ENCODE measurements around the gene LENG9.
A peak's percentile ranks its signal among the peaks of the same experiment; 100 is the strongest.
"Not testable (repeated sequence)": the region's sequence is repeated elsewhere in the genome, so short reads cannot be mapped to it uniquely, and the experiment has no call there.

The LENG9 gene

GRCh38 chr19:54459282-54460229 lies 4.0 kb downstream of the LENG9 start:
- no peak for DNase-seq (ENCODE audit: low read depth)

GRCh38 chr19:54458648-54459281 lies 4.8 kb downstream of the LENG9 start:
- no peak for DNase-seq (ENCODE audit: low read depth)

- DNase-seq (ENCODE audit: low read depth), result no peak
These were observed 5.6 kb downstream of the LENG9 start for GRCh38 chr19:54457773-54458647.

GRCh38 chr19:54456423-54457373 lies 6.9 kb downstream of the LENG9 start:
- DNase-seq (ENCODE audit: low read depth), result no peak

- no peak for DNase-seq (ENCODE audit: low read depth)
These were observed 7.7 kb downstream of the LENG9 start for GRCh38 chr19:54455786-54456422.

GRCh38 chr19:54454781-54455675 lies 8.6 kb downstream of the LENG9 start:
- no peak for DNase-seq (ENCODE audit: low read depth)

- DNase-seq (ENCODE audit: low read depth), result no peak
These were observed 9.4 kb downstream of the LENG9 start for GRCh38 chr19:54453921-54454780.

GRCh38 chr19:54452626-54453025 lies 11.0 kb downstream of the LENG9 start:
- no peak for DNase-seq (ENCODE audit: low read depth)

GRCh38 chr19:54451997-54452396 lies 11.6 kb downstream of the LENG9 start:
- DNase-seq (ENCODE audit: low read depth), result no peak

- DNase-seq (ENCODE audit: low read depth), result no peak
These were observed 12.2 kb downstream of the LENG9 start for GRCh38 chr19:54451331-54451871.

GRCh38 chr19:54449701-54450069 lies 13.9 kb downstream of the LENG9 start:
- no peak for DNase-seq (ENCODE audit: low read depth)

- peak; percentile 95 for DNase-seq (ENCODE audit: low read depth)
These were observed 14.5 kb downstream of the LENG9 start, which contains the start of gene LENG8 for GRCh38 chr19:54448774-54449700. TSS of gene LENG8 (plus strand) at chr19:54449199. CDS start at chr19:54451345, 2,146 bp downstream.

GRCh38 chr19:54448040-54448773 lies 15.4 kb downstream of the LENG9 start:
- peak; percentile 34 for DNase-seq (ENCODE audit: low read depth)

- not testable (repeated sequence) for DNase-seq (ENCODE audit: low read depth)
These were observed 17.2 kb downstream of the LENG9 start for GRCh38 chr19:54446349-54446748.

GRCh38 chr19:54444737-54445136 lies 18.8 kb downstream of the LENG9 start:
- no peak for DNase-seq (ENCODE audit: low read depth)

- DNase-seq (ENCODE audit: low read depth), result no peak
These were observed 22.9 kb downstream of the LENG9 start for GRCh38 chr19:54440641-54441040.

Measured in activated T-cell treated with anti-CD3 and anti-CD28 coated beads for 48 hours (primary cell).